ENCODE data around the gene SERPINI2. TPM values are rescaled to one million over a fixed set of nuclear protein-coding genes. Genes with fewer than 3 reads are reported as not detected.

SERPINI2 gene
- total RNA-seq, 1 experiment from 2014 or later: 0.22 TPM

- peaks cover 46 to 48% of the 10 kb centered on the region in 2 experiments for H3K4me1 Mint-ChIP-seq
Observed at GRCh38 chr3:167450675-167451074, 23.2 kb downstream of the SERPINI2 start.

More at GRCh38 chr3:167450675-167451074, 23.2 kb downstream of the SERPINI2 start:
- H3K18ac ChIP-seq (ENCODE audit: insufficient read length, low read depth, low read length): no peak overlapping the region
- no peak overlapping the region for H2BK120ac ChIP-seq (ENCODE audit: low read depth, low read length, poor library complexity, severe bottlenecking)
- H3K27me3 ChIP-seq (ENCODE audit: insufficient read depth, low read length): no peaks in the 10 kb centered on the region
- no peak overlapping the region for H2AK5ac ChIP-seq (ENCODE audit: insufficient read length, low read length)
- H4K8ac ChIP-seq (replicated peaks; ENCODE audit: insufficient read length, low read depth, low read length): no peak overlapping the region
- H3K79me1 ChIP-seq (ENCODE audit: insufficient read depth, low read depth, low read length, poor library complexity, severe bottlenecking): no peaks in the 10 kb centered on the region
- peaks cover 5% of the 10 kb centered on the region; the same call in 1 of the 2 replicates for H3K4me1 ChIP-seq (ENCODE audit: insufficient read depth, low read length)
- H4K20me1 ChIP-seq (ENCODE audit: control insufficient read depth, insufficient read depth, insufficient read length): no peaks in the 10 kb centered on the region
- H4K91ac ChIP-seq (ENCODE audit: insufficient read length, low read depth, low read length): no peak overlapping the region
- H3K23me2 ChIP-seq (ENCODE audit: insufficient read length, low read depth, low read length, poor library complexity, severe bottlenecking): no peaks in the 10 kb centered on the region
- H2BK5ac ChIP-seq (ENCODE audit: insufficient read length, low read length): no peak overlapping the region
- WGBS (ENCODE audit: extremely low coverage, insufficient read length, low lambda C conversion rate): no CpG with 5 or more reads among the region's 2 CpGs
- Mint-ChIP-seq H3K27ac (peak overlapping the region in 1 of 3 experiments; percentile 16; a peak in 2 of 7 replicates), H3K27me3 (ENCODE audit: low read depth) (no peaks in the 10 kb centered on the region), H3K9me3 (no peaks in the 10 kb centered on the region; a peak in 1 of 5 replicates), H3K4me3 (no peak overlapping the region), H3K36me3 (ENCODE audit: insufficient read depth in 1 of 3, low read depth in 3 of 3) (no peaks in the 10 kb centered on the region; a peak in 1 of 7 replicates)
- no peak overlapping the region for H2BK20ac ChIP-seq (ENCODE audit: low read depth, low read length, poor library complexity, severe bottlenecking)
- DNase-seq: no peak
- H3K56ac ChIP-seq (ENCODE audit: insufficient read length, low read depth, low read length): no peak overlapping the region
- no peak overlapping the region for H2BK12ac ChIP-seq (ENCODE audit: insufficient read length, low read depth, low read length)
- TF ChIP-seq, protein P1, sequence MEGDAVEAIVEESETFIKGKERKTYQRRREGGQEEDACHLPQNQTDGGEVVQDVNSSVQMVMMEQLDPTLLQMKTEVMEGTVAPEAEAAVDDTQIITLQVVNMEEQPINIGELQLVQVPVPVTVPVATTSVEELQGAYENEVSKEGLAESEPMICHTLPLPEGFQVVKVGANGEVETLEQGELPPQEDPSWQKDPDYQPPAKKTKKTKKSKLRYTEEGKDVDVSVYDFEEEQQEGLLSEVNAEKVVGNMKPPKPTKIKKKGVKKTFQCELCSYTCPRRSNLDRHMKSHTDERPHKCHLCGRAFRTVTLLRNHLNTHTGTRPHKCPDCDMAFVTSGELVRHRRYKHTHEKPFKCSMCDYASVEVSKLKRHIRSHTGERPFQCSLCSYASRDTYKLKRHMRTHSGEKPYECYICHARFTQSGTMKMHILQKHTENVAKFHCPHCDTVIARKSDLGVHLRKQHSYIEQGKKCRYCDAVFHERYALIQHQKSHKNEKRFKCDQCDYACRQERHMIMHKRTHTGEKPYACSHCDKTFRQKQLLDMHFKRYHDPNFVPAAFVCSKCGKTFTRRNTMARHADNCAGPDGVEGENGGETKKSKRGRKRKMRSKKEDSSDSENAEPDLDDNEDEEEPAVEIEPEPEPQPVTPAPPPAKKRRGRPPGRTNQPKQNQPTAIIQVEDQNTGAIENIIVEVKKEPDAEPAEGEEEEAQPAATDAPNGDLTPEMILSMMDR (conservative IDR thresholded peaks at IDR 0.05): no peak
- H4K5ac ChIP-seq (ENCODE audit: insufficient read length, low read depth, low read length): no peak overlapping the region
- H3T11ph ChIP-seq (ENCODE audit: low read length): no peak overlapping the region
- no peaks in the 10 kb centered on the region for H3K79me2 ChIP-seq (ENCODE audit: insufficient read depth, low read length)
- no peak overlapping the region for H3K27ac ChIP-seq (ENCODE audit: insufficient read length, low read depth, low read length)
- H3K23ac ChIP-seq (ENCODE audit: insufficient read length, low read depth, low read length): no peak overlapping the region
- no peak overlapping the region for H3K14ac ChIP-seq (ENCODE audit: insufficient read depth, low read length)
- no peak overlapping the region for H3K4me2 ChIP-seq (ENCODE audit: insufficient read depth, insufficient read length, low read length)
- H3K9me3 ChIP-seq (ENCODE audit: control insufficient read depth, low read depth, low read length): no peaks in the 10 kb centered on the region
- H3K4ac ChIP-seq (ENCODE audit: low read depth, low read length): no peak overlapping the region
- H2AFZ ChIP-seq (ENCODE audit: low read length): no peak overlapping the region
- H3K9ac ChIP-seq (ENCODE audit: extremely low read depth, insufficient read length, low read length): no peak overlapping the region
- H2BK15ac ChIP-seq (ENCODE audit: low read depth, low read length): no peak overlapping the region
